ELF-1 (cell line): ENCODE measurements around the gene HIGD2B.
"Not testable (repeated sequence)": the region's sequence is repeated elsewhere in the genome, so short reads cannot be mapped to it uniquely, and the experiment has no call there.

Experiments used
- DNase-seq: peaks from one replicate; pipeline ENCODE4 v3.0.0-alpha.2; 2016; ENCODE audit warnings: low read depth, low spot score

HIGD2B gene, protein sequence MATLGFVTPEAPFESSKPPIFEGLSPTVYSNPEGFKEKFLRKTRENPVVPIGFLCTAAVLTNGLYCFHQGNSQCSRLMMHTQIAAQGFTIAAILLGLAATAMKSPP

GRCh38 chr15:72685925-72686794 lies at the start of gene HIGD2B, which contains the start of gene BBS4:
HIGD2B (minus strand) TSS chr15:72686182; CDS start chr15:72676374, 9,808 bp downstream.
BBS4 (plus strand) TSS chr15:72686207; CDS start chr15:72686228, 21 bp downstream.
- DNase-seq = peak; percentile 99

GRCh38 chr15:72735111-72735510 lies 49.1 kb upstream of the HIGD2B start:
- no peak for DNase-seq

- no peak for DNase-seq
Observed at GRCh38 chr15:72733941-72734738, 48.2 kb upstream of the HIGD2B start.

DNA sequence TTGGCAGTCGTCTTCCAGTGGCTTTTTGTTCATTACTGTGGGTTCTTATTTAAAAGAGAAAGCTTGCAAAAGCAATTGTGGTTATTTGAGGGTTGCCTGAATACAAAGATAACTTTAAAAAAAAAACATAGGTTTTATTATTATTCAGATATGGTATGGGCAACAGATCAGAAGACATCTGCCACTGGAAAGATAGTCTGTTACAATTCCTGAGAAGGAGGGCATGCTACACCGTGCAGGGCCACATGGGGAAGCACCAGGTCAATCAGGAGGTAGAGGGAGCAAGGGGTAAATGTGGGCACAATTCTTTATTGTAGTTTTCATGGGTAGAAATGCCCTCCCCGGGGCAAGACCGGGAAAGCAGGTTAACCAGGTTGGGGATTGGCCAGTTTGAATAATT lies 46.5 kb upstream of the HIGD2B start:
- no peak for DNase-seq

DNA sequence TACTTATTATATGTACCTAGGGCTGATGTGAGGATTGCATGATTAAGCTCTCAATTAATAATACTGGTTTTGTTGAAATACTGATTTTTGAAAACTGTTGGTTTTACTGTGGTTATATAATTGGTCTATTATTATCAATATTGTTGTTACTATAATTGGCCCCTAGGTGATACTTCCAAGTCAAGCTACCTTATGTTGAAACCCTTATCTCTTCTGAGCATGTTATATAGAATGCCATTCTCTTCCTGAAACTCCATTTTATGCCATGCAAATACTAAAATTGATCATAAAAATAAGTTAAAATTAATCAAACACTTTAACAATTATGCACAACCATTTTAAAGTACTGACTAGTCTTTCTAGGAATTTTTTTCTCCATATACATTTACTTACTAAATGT lies 46.1 kb upstream of the HIGD2B start:
- no peak for DNase-seq

DNA sequence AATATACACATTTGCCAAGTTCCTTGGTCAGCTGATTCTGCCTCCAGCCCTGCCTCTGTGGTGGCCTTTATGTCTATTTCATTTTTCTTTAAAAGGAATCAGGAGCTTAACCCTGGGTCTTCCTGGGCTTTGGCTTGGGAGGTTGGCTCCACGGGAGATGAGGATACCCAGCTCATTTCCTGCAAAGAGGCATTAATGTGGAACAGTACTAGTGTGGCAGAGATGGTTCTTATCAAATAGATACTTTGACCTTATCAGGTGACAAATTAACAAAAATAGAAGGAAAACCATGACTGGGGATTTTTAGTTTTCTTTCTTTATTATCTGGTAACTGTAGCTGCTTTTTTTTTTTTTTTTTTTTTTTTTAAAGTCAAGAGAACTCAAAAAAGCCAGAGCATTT lies 42.8 kb upstream of the HIGD2B start:
- no peak for DNase-seq

DNA sequence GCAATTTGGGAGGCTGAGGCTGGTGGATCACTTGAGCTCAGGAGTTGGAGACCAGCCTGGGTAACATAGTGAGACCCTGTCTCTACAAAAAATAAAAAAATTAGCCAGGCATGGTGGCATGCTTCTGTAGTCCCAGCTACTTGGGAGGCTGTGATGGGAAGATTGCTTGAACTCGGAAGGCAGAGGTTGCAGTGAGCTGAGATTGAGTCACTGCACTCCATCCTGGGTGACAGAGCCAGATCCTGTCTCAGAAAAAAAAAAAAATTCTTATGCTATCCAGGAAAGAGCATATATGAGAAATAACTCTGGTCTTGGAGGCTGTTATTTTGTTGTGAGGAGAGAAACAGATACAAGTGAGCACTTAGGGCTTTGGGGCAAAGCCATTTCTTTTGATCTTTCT lies 42.3 kb upstream of the HIGD2B start:
- not testable (repeated sequence) for DNase-seq

DNA sequence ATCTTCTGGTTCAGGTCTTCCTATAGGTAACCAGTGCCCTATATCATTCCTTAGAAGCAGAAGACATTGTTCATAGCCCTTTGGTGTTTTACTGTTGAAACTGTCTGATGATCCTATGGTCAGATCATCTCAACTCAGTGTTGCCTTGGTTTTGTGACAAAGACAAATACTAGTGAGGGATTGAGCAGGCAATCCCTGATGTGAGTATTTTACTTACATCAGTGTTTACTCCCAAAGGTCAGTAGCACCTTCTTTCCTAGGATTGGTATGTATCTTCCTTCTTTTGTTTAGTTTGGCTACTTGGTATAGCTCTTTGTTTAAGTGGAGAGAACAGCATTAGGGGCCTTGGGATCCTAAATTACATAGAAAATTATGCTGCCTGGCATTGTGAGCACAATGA lies 41.2 kb upstream of the HIGD2B start:
- DNase-seq = no peak

DNA sequence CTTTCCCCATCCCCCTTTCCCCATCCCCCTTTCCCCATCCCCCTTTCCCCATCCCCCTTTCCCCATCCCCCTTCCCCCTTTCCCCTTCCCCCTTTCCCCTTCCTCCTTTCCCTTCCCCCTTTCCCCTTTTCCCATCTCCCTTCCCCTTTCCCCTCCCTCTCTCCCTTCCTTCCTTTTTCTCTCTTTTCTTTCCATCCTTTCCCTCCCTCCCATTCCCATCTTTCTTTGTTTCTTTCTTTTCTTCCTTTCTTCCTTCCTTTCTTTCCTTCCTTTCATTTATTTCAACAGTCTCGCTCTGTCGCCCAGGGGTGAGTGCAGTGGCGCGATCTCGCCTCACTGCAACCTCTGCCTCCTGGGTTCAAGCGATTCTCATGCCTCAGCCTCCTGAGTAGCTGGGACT lies 39.9 kb upstream of the HIGD2B start:
- not testable (repeated sequence) for DNase-seq

DNA sequence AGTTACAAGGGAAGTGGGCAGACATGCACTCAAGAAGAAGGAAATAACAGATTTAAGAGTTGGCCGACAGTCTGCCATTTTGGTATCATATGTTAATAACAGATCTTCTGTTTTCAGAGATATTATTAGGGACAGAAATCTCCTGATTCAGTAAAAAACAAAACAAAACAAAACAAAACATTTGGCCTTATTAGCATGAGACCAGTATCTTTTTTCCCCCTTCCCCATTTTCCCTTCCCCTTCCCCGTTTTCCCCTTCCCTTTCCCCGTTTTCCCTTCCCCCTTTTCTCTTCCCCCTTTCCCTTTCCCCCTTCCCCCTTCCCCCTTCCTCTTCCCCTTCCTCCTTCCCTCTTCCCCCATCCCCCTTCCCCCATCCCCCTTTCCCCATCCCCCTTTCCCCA lies 39.5 kb upstream of the HIGD2B start:
- DNase-seq = no peak

DNA sequence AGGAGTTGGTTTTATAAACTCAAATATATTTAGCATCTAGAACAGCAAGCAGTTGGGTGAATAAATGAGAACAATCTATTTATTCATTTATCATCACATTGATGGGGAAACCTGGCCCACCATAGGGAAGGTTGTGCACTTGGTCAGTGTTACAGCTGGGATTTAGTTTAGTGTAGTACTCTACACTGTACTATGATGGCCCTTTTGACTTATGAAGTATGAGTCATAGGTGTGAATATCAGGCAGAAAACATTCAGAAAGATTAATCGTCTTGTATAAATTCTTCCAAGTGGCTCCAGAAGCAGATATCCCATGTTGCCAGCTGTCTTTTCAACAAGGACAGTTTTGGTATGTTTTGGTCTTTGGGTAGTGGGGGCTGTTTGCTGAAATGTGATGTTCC lies 38.0 kb upstream of the HIGD2B start:
- no peak for DNase-seq

- peak; percentile 70 for DNase-seq
Observed at GRCh38 chr15:72722071-72722696, 36.2 kb upstream of the HIGD2B start.

- DNase-seq = not testable (repeated sequence)
Observed at GRCh38 chr15:72708551-72709303, 22.7 kb upstream of the HIGD2B start.

- DNase-seq = peak; percentile 7
Observed at GRCh38 chr15:72706266-72706665, 20.3 kb upstream of the HIGD2B start.

GRCh38 chr15:72700076-72700475 lies 14.1 kb upstream of the HIGD2B start:
- no peak for DNase-seq

DNA sequence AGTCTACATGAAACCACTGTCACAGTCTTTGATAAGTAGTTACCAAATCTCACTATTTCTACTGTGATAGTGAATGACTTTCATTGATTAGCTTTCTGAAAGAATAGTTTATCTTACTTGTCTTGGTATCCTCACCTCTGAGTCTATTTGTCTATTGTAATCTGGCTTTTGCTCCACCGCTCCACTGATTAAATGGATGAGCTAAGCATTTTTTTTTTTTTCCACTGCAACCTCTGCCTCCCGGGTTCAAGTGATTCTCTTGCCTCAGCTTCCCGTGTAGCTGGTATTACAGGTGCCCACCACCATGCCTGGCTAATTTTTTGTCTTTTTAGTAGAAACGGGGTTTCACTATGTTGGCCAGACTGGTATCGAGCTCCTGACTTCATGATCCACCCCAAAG lies 13.0 kb upstream of the HIGD2B start:
- DNase-seq = no peak

GRCh38 chr15:72690938-72691337 lies 5.0 kb upstream of the HIGD2B start:
- DNase-seq = no peak

DNA sequence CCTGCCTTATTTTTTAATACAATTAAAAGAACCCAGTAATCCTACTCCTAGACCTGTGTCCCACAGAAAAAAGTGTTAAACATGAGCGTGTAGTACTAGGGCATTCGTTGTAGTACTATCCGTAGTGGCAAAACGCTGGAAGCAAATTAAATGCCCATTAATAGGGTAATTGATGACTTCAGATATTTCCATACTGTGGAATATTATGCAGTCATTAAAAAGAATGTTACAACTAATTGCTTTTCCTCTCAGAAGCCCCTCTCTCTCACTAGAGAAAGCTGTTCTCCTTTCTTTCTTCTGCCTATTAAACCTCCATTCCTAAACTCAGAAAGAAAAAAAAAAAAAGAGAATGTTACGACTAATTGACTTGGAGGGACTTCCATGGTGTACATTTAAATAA lies 2.7 kb upstream of the HIGD2B start:
- no peak for DNase-seq

GRCh38 chr15:72685301-72685924 lies 569 bp downstream of the HIGD2B start:
- DNase-seq = no peak

- DNase-seq = no peak
Observed at GRCh38 chr15:72682772-72683171, 3.2 kb downstream of the HIGD2B start.

- no peak for DNase-seq
Observed at GRCh38 chr15:72680931-72681330, 5.1 kb downstream of the HIGD2B start.
